ENCODE data around the gene KRTDAP. TPM values are rescaled to one million over a fixed set of nuclear protein-coding genes. Genes with fewer than 3 reads are reported as not detected.

KRTDAP gene
- total RNA-seq, 1 donor from 2014 or later = not detected

- no peaks in the 10 kb centered on the region for H3K9me3 Mint-ChIP-seq (ENCODE audit: unreplicated experiment)
- no peak for TF ChIP-seq CTCF (IDR thresholded peaks at IDR 0.05; ENCODE audit: partially characterized antibody, unreplicated experiment)
- no peak overlapping the region for H3K27ac Mint-ChIP-seq (ENCODE audit: unreplicated experiment)
- peaks cover under 1% of the 10 kb centered on the region for H3K27me3 Mint-ChIP-seq (ENCODE audit: unreplicated experiment)
- H3K4me3 Mint-ChIP-seq (ENCODE audit: unreplicated experiment) = no peak overlapping the region
- no peak for DNase-seq
- H3K36me3 Mint-ChIP-seq (ENCODE audit: unreplicated experiment) = no peaks in the 10 kb centered on the region
- no peaks in the 10 kb centered on the region for H3K4me1 Mint-ChIP-seq (ENCODE audit: low read depth, unreplicated experiment)
These were observed 50.3 kb downstream of the KRTDAP start for GRCh38 chr19:35439921-35440320.

GRCh38 chr19:35438527-35438926, 51.7 kb downstream of the KRTDAP start:
- no peaks in the 10 kb centered on the region for H3K4me1 Mint-ChIP-seq (ENCODE audit: low read depth, unreplicated experiment)
- peaks cover 1% of the 10 kb centered on the region for H3K27me3 Mint-ChIP-seq (ENCODE audit: unreplicated experiment)
- H3K27ac Mint-ChIP-seq (ENCODE audit: unreplicated experiment) = no peak overlapping the region
- no peak overlapping the region for H3K4me3 Mint-ChIP-seq (ENCODE audit: unreplicated experiment)
- no peak for DNase-seq
- no peak for TF ChIP-seq CTCF (IDR thresholded peaks at IDR 0.05; ENCODE audit: partially characterized antibody, unreplicated experiment)
- no peaks in the 10 kb centered on the region for H3K36me3 Mint-ChIP-seq (ENCODE audit: unreplicated experiment)
- no peaks in the 10 kb centered on the region for H3K9me3 Mint-ChIP-seq (ENCODE audit: unreplicated experiment)

- Mint-ChIP-seq H3K4me3 (ENCODE audit: unreplicated experiment) (no peak overlapping the region), H3K27me3 (ENCODE audit: unreplicated experiment) (peaks cover 4% of the 10 kb centered on the region), H3K27ac (ENCODE audit: unreplicated experiment) (no peak overlapping the region), H3K9me3 (ENCODE audit: unreplicated experiment) (peaks cover 2% of the 10 kb centered on the region), H3K36me3 (ENCODE audit: unreplicated experiment) (no peaks in the 10 kb centered on the region), H3K4me1 (ENCODE audit: low read depth, unreplicated experiment) (no peaks in the 10 kb centered on the region)
- TF ChIP-seq CTCF (IDR thresholded peaks at IDR 0.05; ENCODE audit: partially characterized antibody, unreplicated experiment) = no peak
- no peak for DNase-seq
These were observed 52.2 kb downstream of the KRTDAP start for GRCh38 chr19:35438096-35438495.

DNA sequence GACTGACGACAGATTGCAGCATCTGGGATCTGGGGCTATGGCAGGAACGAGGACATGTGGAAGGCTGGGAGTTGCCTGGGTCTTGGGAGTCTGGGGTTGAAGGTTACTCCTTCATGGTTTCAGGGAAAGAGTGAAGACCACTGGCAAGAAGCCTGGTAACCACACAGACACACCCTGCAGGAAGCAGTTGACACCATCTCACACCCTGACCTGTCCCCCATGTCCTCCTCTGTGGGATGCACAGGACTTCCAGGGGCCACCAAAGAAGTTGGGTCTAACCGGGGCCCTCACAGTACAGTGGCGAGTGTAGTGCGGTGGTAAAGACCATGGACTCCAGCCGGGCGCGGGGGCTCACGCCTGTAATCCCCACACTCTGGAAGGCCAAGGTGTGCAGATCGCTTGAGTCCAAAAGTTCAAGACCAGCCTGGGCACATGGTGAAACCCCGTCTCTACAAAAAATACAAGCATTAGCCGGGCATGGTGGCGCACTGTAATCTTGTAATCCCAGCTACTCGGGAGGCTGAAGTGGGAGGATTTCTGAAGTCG, 52.8 kb downstream of the KRTDAP start:
- H3K27me3 Mint-ChIP-seq (ENCODE audit: unreplicated experiment) = peaks cover 5% of the 10 kb centered on the region
- no peaks in the 10 kb centered on the region for H3K4me1 Mint-ChIP-seq (ENCODE audit: low read depth, unreplicated experiment)
- TF ChIP-seq CTCF (IDR thresholded peaks at IDR 0.05; ENCODE audit: partially characterized antibody, unreplicated experiment) = no peak
- peaks cover 4% of the 10 kb centered on the region for H3K9me3 Mint-ChIP-seq (ENCODE audit: unreplicated experiment)
- H3K27ac Mint-ChIP-seq (ENCODE audit: unreplicated experiment) = no peak overlapping the region
- H3K36me3 Mint-ChIP-seq (ENCODE audit: unreplicated experiment) = no peaks in the 10 kb centered on the region
- no peak for DNase-seq
- H3K4me3 Mint-ChIP-seq (ENCODE audit: unreplicated experiment) = no peak overlapping the region

Other genes starting within 250 kb of the KRTDAP start
- 5.4 TPM for gene LSR, start 241.5 kb downstream of the KRTDAP start, total RNA-seq (ENCODE audit: unreplicated experiment)
- gene USF2, start 221.5 kb downstream of the KRTDAP start, total RNA-seq (ENCODE audit: unreplicated experiment) = 132 TPM
- not detected for gene HAMP, start 207.9 kb downstream of the KRTDAP start, total RNA-seq (ENCODE audit: unreplicated experiment)
- not detected for gene MAG, start 198.3 kb downstream of the KRTDAP start, total RNA-seq (ENCODE audit: unreplicated experiment)
- not detected for gene CD22, start 161.3 kb downstream of the KRTDAP start, total RNA-seq (ENCODE audit: unreplicated experiment)
- gene FFAR1, start 142.6 kb downstream of the KRTDAP start, total RNA-seq (ENCODE audit: unreplicated experiment) = not detected
- gene FFAR3, start 132.0 kb downstream of the KRTDAP start, total RNA-seq (ENCODE audit: unreplicated experiment) = not detected
- gene GPR42, start 119.4 kb downstream of the KRTDAP start, total RNA-seq (ENCODE audit: unreplicated experiment) = not detected
- gene FFAR2, start 42.2 kb downstream of the KRTDAP start, total RNA-seq (ENCODE audit: unreplicated experiment) = not detected
- gene DMKN, start 23.2 kb upstream of the KRTDAP start, total RNA-seq (ENCODE audit: unreplicated experiment) = 0.88 TPM
- gene SBSN, start 37.8 kb upstream of the KRTDAP start, total RNA-seq (ENCODE audit: unreplicated experiment) = 0.29 TPM
- gene GAPDHS, start 43.0 kb upstream of the KRTDAP start, total RNA-seq (ENCODE audit: unreplicated experiment) = not detected
- gene TMEM147, start 55.2 kb upstream of the KRTDAP start, total RNA-seq (ENCODE audit: unreplicated experiment) = 67.2 TPM
- gene ATP4A, start 73.2 kb upstream of the KRTDAP start, total RNA-seq (ENCODE audit: unreplicated experiment) = 0.32 TPM
- gene PMIS2, start 95.7 kb upstream of the KRTDAP start, total RNA-seq (ENCODE audit: unreplicated experiment) = not detected
- gene HAUS5, start 122.3 kb upstream of the KRTDAP start, total RNA-seq (ENCODE audit: unreplicated experiment) = 15.9 TPM
- 78.7 TPM for gene RBM42, start 138.6 kb upstream of the KRTDAP start, total RNA-seq (ENCODE audit: unreplicated experiment)
- 1.3 TPM for gene ETV2, start 151.3 kb upstream of the KRTDAP start, total RNA-seq (ENCODE audit: unreplicated experiment)
- gene COX6B1, start 157.9 kb upstream of the KRTDAP start, total RNA-seq (ENCODE audit: unreplicated experiment) = 448 TPM
- gene UPK1A, start 176.1 kb upstream of the KRTDAP start, total RNA-seq (ENCODE audit: unreplicated experiment) = not detected
- not detected for gene ZBTB32, start 214.1 kb upstream of the KRTDAP start, total RNA-seq (ENCODE audit: unreplicated experiment)
- gene KMT2B, start 227.5 kb upstream of the KRTDAP start, total RNA-seq (ENCODE audit: unreplicated experiment) = 60.8 TPM